Endothelial cell (in vitro differentiated cells): ENCODE data around the gene ZEB2. TPM values are rescaled to one million over a fixed set of nuclear protein-coding genes. Genes with fewer than 3 reads are reported as not detected.

Experiments
- DNase-seq: peaks from one replicate; pipeline ENCODE4 v3.0.0; 2021; ENCODE audit warnings: low spot score
- H3K27ac Mint-ChIP-seq: one replicate; pipeline ENCODE4 v1.8.0; 2021; ENCODE audit warnings: mixed read lengths, inconsistent platforms; ENCODE audit not compliant: unreplicated experiment
- H3K27me3 Mint-ChIP-seq: one replicate; pipeline ENCODE4 v1.8.0; 2021; ENCODE audit warnings: mild to moderate bottlenecking, moderate library complexity, mixed read lengths, inconsistent platforms; ENCODE audit not compliant: unreplicated experiment
- H3K36me3 Mint-ChIP-seq: one replicate; pipeline ENCODE4 v1.8.0; 2021; ENCODE audit warnings: mild to moderate bottlenecking, low read depth, mixed read lengths, inconsistent platforms; ENCODE audit not compliant: unreplicated experiment
- H3K4me1 Mint-ChIP-seq: one replicate; pipeline ENCODE4 v1.8.0; 2021; ENCODE audit warnings: mild to moderate bottlenecking, mixed read lengths, inconsistent platforms; ENCODE audit not compliant: unreplicated experiment
- H3K4me3 Mint-ChIP-seq: one replicate; pipeline ENCODE4 v1.8.0; 2021; ENCODE audit warnings: mild to moderate bottlenecking, mixed read lengths, inconsistent platforms; ENCODE audit not compliant: unreplicated experiment
- H3K9me3 Mint-ChIP-seq: one replicate; pipeline ENCODE4 v1.8.0; 2021; ENCODE audit warnings: mixed read lengths, inconsistent platforms; ENCODE audit not compliant: unreplicated experiment
- total RNA-seq: library from RNA; stranded (reverse); fragmentation: NEBNext Ultra II Directional; extraction: Animal tissue kit (Norgen Biotek cat#: 25700); gene quantifications from one replicate; pipeline ENCODE4 v1.2.1, GENCODE V29; 2021; ENCODE audit not compliant: unreplicated experiment
- TF ChIP-seq, protein P1 (sequence below): fragments of 200-600 bp; sonication (generic); IDR thresholded peaks from one replicate; pipeline ENCODE4 v1.5.0; 2021; ENCODE audit warnings: antibody characterized with exemption; ENCODE audit not compliant: unreplicated experiment

Gene ZEB2
- total RNA-seq, 1 donor from 2014 or later: 109 TPM

GRCh38 chr2:144489315-144489916, 30.5 kb downstream of the ZEB2 start:
- Mint-ChIP-seq H3K9me3 (no peaks in the 10 kb centered on the region), H3K36me3 (no peaks in the 10 kb centered on the region), H3K27ac (no peak overlapping the region), H3K4me1 (no peaks in the 10 kb centered on the region), H3K4me3 (no peak overlapping the region), H3K27me3 (no peaks in the 10 kb centered on the region)
- TF ChIP-seq, protein P1, sequence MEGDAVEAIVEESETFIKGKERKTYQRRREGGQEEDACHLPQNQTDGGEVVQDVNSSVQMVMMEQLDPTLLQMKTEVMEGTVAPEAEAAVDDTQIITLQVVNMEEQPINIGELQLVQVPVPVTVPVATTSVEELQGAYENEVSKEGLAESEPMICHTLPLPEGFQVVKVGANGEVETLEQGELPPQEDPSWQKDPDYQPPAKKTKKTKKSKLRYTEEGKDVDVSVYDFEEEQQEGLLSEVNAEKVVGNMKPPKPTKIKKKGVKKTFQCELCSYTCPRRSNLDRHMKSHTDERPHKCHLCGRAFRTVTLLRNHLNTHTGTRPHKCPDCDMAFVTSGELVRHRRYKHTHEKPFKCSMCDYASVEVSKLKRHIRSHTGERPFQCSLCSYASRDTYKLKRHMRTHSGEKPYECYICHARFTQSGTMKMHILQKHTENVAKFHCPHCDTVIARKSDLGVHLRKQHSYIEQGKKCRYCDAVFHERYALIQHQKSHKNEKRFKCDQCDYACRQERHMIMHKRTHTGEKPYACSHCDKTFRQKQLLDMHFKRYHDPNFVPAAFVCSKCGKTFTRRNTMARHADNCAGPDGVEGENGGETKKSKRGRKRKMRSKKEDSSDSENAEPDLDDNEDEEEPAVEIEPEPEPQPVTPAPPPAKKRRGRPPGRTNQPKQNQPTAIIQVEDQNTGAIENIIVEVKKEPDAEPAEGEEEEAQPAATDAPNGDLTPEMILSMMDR: no peak
- DNase-seq: no peak

DNA sequence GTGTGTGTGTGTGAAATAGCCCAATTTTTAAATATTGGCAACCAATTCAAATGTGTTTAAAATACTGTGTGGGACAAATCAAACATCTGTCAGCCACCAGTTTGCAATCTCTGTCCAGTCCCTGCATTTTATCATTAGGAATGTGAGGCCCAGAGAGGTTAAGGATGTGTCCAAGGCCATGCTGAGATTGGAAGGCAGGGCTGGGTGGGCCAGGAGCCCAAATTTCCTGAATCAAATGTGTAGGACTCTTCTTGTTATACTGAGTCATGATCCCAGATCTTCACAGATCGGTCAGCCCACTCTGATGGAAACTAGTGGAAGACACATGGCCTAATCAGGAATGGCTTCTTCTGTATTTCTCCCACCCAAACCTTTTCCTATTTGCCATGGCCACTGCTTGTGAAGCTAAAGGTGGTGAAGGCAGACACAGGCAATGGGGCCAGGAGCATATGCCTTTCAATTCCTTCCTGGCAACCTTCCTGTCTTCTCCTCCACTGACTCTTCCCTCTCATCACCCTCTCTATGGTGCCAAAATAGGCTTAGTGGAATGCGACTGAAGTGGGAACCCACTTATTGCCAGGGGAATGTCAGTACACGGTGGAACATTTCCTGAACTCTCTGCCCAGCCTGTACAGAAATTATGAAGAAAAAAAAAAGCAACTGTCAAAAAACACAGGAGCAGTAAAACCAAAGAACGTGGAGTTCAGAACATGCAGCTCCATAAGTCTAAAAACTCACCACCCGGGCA, 35.5 kb downstream of the ZEB2 start:
- no peak overlapping the region for H3K27ac Mint-ChIP-seq
- no peaks in the 10 kb centered on the region for H3K27me3 Mint-ChIP-seq
- no peak for DNase-seq
- H3K4me3 Mint-ChIP-seq: no peak overlapping the region
- no peaks in the 10 kb centered on the region for H3K9me3 Mint-ChIP-seq
- peaks cover 27% of the 10 kb centered on the region for H3K4me1 Mint-ChIP-seq
- TF ChIP-seq, protein P1: no peak
- peaks cover 6% of the 10 kb centered on the region for H3K36me3 Mint-ChIP-seq

GRCh38 chr2:144481666-144482065, 38.3 kb downstream of the ZEB2 start:
- Mint-ChIP-seq H3K27ac (no peak overlapping the region), H3K4me1 (peaks cover 27% of the 10 kb centered on the region), H3K36me3 (peaks cover 6% of the 10 kb centered on the region), H3K9me3 (no peaks in the 10 kb centered on the region), H3K4me3 (no peak overlapping the region), H3K27me3 (no peaks in the 10 kb centered on the region)
- TF ChIP-seq, protein P1: no peak
- DNase-seq: no peak

DNA sequence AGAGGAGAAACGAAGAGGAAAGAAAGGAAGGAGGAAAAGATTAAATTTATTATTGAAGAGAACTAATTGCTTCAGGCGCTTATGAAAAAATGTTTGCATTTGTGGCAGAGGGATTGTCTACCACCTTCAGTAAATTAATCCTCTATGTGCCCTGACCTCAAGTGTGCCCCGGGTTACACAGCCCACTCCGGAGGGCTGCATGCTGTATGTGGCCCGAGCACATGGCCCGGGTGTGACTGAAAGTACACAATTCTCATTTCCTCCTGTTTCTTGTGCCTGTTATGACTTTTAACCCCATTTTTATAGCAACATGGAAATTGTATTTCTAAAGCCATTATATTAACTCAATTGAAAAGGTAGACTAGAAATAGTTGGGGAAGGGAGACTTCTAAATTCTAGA, 38.8 kb downstream of the ZEB2 start:
- no peak overlapping the region for H3K27ac Mint-ChIP-seq
- TF ChIP-seq, protein P1: no peak
- DNase-seq: no peak
- peaks cover 27% of the 10 kb centered on the region for H3K4me1 Mint-ChIP-seq
- no peaks in the 10 kb centered on the region for H3K27me3 Mint-ChIP-seq
- H3K36me3 Mint-ChIP-seq: peaks cover 6% of the 10 kb centered on the region
- no peaks in the 10 kb centered on the region for H3K9me3 Mint-ChIP-seq
- no peak overlapping the region for H3K4me3 Mint-ChIP-seq

DNA sequence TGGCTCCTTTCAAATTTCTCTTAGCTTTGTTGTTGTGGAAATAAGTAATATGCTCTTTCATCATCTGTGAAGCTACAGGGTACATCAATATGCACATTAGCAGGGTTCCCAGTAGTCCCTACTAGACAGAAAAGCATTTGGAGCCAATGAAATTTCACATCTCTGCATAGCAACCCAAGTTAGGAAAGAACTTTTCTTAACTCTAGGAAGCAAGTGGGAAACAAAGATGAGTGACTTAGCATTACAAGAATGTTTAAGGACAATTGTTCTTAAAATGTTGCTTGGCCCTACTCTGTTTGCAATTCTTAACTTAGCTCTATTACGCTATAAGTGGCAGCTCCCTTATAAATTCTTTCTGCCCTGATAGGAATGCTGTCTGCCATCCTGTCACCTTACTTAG, 39.6 kb downstream of the ZEB2 start:
- TF ChIP-seq, protein P1: no peak
- Mint-ChIP-seq H3K4me3 (no peak overlapping the region), H3K4me1 (peaks cover 27% of the 10 kb centered on the region), H3K9me3 (no peaks in the 10 kb centered on the region), H3K27ac (no peak overlapping the region), H3K36me3 (peaks cover 6% of the 10 kb centered on the region), H3K27me3 (no peaks in the 10 kb centered on the region)
- DNase-seq: no peak
